Progenitor cell of endocrine pancreas (in vitro differentiated cells): ENCODE data around the gene BTBD9. TPM values are rescaled to one million over a fixed set of nuclear protein-coding genes. Genes with fewer than 3 reads are reported as not detected.

ENCODE experiments used
- DNase-seq: peaks from one replicate; pipeline ENCODE4 v3.0.0; 2021; ENCODE audit warnings: low spot score; ENCODE audit not compliant: unreplicated experiment
- H3K27ac Mint-ChIP-seq: 2 replicates; pipeline ENCODE4 v1.8.0; 2021; ENCODE audit warnings: mild to moderate bottlenecking, moderate library complexity, mixed read lengths
- H3K27me3 Mint-ChIP-seq: 2 replicates; pipeline ENCODE4 v1.8.0; 2021; ENCODE audit warnings: mixed read lengths
- H3K36me3 Mint-ChIP-seq: 2 replicates; pipeline ENCODE4 v1.8.0; 2022; ENCODE audit warnings: mixed read lengths; ENCODE audit not compliant: insufficient read depth
- H3K4me1 Mint-ChIP-seq: 2 replicates; pipeline ENCODE4 v1.8.0; 2021; ENCODE audit warnings: low read depth, mixed read lengths
- H3K4me3 Mint-ChIP-seq: 2 replicates; pipeline ENCODE4 v1.8.0; 2021; ENCODE audit warnings: low read depth, mild to moderate bottlenecking, moderate library complexity, mixed read lengths
- H3K9me3 Mint-ChIP-seq: 2 replicates; pipeline ENCODE4 v1.8.0; 2021; ENCODE audit warnings: low read depth, mixed read lengths
- total RNA-seq: library from RNA; stranded (reverse); gene quantifications from 2 replicates; pipeline ENCODE4 v1.2.1, GENCODE V29; 2021
- TF ChIP-seq, protein P1 (sequence below): fragments of 200-600 bp; sonication (generic); IDR thresholded peaks from one replicate; pipeline ENCODE4 v1.5.0; 2021; ENCODE audit warnings: antibody characterized with exemption, mild to moderate bottlenecking; ENCODE audit not compliant: unreplicated experiment

The BTBD9 gene
- total RNA-seq, 1 donor from 2014 or later, result 25.9 TPM

DNA sequence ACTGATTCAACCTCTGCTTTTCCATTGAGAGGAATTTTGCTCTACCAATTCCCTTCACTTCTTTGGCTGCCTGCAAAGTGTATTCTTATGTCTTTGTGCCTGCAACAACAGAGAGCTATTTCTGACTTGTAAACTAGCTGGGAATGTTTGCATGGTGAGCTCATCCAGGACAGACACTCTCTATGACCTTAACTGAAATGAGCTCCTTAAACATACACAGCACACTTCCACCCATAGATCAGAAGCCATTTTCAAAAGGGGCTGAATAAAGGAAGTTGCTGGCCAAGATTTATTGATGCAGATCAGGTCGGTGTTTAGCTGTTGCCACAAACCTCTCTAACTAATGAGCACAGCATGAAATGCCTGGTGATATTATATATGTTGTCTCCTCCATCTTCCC is 377.7 kb downstream of the BTBD9 start:
- no peak for DNase-seq
- Mint-ChIP-seq H3K4me3 (no peak overlapping the region), H3K4me1 (peaks cover 20% of the 10 kb centered on the region), H3K27me3 (no peaks in the 10 kb centered on the region), H3K27ac (peak overlapping the region; percentile 13), H3K9me3 (no peaks in the 10 kb centered on the region), H3K36me3 (no peaks in the 10 kb centered on the region)
- TF ChIP-seq, protein P1, sequence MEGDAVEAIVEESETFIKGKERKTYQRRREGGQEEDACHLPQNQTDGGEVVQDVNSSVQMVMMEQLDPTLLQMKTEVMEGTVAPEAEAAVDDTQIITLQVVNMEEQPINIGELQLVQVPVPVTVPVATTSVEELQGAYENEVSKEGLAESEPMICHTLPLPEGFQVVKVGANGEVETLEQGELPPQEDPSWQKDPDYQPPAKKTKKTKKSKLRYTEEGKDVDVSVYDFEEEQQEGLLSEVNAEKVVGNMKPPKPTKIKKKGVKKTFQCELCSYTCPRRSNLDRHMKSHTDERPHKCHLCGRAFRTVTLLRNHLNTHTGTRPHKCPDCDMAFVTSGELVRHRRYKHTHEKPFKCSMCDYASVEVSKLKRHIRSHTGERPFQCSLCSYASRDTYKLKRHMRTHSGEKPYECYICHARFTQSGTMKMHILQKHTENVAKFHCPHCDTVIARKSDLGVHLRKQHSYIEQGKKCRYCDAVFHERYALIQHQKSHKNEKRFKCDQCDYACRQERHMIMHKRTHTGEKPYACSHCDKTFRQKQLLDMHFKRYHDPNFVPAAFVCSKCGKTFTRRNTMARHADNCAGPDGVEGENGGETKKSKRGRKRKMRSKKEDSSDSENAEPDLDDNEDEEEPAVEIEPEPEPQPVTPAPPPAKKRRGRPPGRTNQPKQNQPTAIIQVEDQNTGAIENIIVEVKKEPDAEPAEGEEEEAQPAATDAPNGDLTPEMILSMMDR, result no peak

DNA sequence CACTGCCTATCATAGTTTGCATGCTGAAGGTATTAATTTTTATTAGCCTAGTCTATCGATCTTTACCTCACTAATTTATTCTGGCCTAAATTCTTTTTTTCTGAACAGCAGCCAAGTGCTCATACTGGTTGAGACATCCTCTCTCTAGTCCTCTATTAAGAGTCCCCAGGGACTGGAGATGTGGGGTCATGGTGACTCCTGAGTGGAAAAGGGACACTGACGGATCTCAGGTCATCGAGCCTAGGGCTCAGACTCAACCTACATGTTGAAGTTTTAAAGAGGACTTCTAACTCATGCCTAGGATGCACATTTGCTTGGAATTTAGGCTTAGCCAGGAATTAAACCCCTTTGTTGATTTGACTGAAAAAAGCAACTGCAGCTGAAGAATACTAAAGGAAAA is 378.1 kb downstream of the BTBD9 start:
- no peaks in the 10 kb centered on the region for H3K36me3 Mint-ChIP-seq
- H3K27ac Mint-ChIP-seq, result peak overlapping the region; percentile 48
- no peaks in the 10 kb centered on the region for H3K9me3 Mint-ChIP-seq
- H3K27me3 Mint-ChIP-seq, result no peaks in the 10 kb centered on the region
- no peak overlapping the region for H3K4me3 Mint-ChIP-seq
- TF ChIP-seq, protein P1, result no peak
- no peak for DNase-seq
- peaks cover 20% of the 10 kb centered on the region for H3K4me1 Mint-ChIP-seq

DNA sequence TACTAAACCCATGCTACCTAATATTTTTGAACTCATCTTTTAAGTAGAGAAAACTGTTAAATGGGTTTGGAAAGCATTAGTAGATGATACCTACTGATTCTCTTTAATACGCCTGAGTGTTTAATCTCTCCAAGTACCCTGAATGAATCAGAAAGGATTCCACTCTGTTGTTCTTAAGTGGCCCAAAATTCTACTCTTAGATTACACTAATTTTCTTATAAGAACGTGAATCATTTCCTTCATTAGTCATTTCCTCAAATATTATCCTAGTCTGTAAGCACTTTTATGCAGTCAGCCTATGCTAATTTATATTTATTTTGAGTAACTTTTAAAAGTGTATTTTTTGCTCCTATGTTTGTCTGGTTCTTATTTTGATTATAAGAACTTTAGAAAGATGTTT is 380.0 kb downstream of the BTBD9 start:
- Mint-ChIP-seq H3K9me3 (peaks cover 4% of the 10 kb centered on the region), H3K36me3 (peaks cover 9% of the 10 kb centered on the region), H3K4me3 (no peak overlapping the region), H3K4me1 (peaks cover 17% of the 10 kb centered on the region), H3K27me3 (no peaks in the 10 kb centered on the region), H3K27ac (no peak overlapping the region)
- TF ChIP-seq, protein P1, result no peak
- no peak for DNase-seq

DNA sequence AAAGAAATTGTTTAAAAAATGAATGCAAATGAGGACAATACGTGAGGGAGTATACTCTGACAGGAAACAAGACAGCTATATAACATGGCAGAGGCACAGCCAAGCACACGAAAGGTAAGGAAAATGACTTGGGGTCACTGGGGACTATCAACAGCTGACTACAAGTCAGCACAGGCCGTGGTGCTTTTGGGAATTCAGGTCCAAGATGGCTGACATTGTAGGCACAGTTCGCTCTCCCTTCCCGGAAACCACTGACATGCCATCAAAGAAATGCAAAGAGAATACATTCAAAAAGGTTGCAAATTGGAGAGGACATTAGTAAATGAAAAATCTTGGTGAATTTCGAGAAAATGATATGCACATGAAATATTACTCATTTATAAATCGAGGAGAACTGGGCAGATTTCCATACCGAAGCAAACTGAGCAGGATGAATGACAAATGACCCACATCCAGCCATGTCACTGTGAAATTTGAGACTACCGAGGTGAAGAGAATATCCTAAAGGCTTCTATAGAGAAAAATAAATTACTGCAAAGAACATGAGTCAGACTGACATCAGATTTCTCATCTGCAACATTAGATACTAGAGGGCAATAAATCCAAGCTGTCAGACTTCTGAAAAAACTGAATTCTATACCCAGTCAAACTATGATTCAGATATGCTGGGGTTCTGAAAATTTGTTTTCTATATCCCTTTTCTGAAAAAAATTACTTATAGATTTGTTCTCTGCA is 391.1 kb downstream of the BTBD9 start:
- Mint-ChIP-seq H3K27me3 (no peaks in the 10 kb centered on the region), H3K27ac (no peak overlapping the region), H3K4me1 (no peaks in the 10 kb centered on the region), H3K9me3 (no peaks in the 10 kb centered on the region), H3K36me3 (no peaks in the 10 kb centered on the region), H3K4me3 (no peak overlapping the region)
- no peak for DNase-seq
- TF ChIP-seq, protein P1, result no peak

DNA sequence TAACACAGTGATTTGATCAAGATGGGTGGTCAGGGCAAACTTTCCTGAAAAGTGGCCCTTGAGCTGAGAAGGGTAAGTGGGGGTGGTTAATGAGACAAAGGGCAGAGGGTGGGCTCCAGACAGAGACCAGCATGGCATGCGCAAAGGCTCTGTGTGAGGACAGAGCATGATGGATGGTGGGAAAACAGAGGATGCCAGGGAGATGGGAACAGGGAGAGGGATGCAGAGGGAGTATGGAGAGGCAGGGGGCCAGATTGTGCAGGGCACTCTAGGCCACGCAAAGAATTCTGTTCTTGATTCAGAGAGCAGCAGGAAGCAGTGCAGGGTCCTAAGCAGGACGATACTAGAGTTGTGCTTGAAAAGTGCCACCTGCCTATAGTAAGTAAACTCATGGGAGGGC is 394.4 kb downstream of the BTBD9 start:
- TF ChIP-seq, protein P1, result no peak
- H3K27me3 Mint-ChIP-seq, result no peaks in the 10 kb centered on the region
- H3K4me1 Mint-ChIP-seq, result no peaks in the 10 kb centered on the region
- no peaks in the 10 kb centered on the region for H3K36me3 Mint-ChIP-seq
- H3K27ac Mint-ChIP-seq, result no peak overlapping the region
- no peak overlapping the region for H3K4me3 Mint-ChIP-seq
- no peak for DNase-seq
- no peaks in the 10 kb centered on the region for H3K9me3 Mint-ChIP-seq
